GM21576 (cell line): Measurements from ENCODE around the gene PDCD5.

Source experiments
- ATAC-seq: cut with Tn5 transposase; IDR thresholded peaks from one replicate; pipeline ENCODE4 v1.9.1; 2021; ENCODE audit warnings: mild to moderate bottlenecking, moderate library complexity; ENCODE audit not compliant: unreplicated experiment

The PDCD5 gene

GRCh38 chr19:32630338-32630737, 49.3 kb downstream of the PDCD5 start:
- no peak for ATAC-seq

GRCh38 chr19:32631381-32631780, 50.4 kb downstream of the PDCD5 start:
- ATAC-seq = no peak
